NK-92 treated with Interleukin-12 subunit alpha and Interleukin-12 subunit beta, amount 100 ng/mL, for 24 hours (cell line): Measurements from ENCODE around the gene PLRG1.

Source experiments
- DNase-seq: peaks from one replicate; lab custom pipeline; 2025; lab: John Stamatoyannopoulos, UW

The PLRG1 gene

DNA sequence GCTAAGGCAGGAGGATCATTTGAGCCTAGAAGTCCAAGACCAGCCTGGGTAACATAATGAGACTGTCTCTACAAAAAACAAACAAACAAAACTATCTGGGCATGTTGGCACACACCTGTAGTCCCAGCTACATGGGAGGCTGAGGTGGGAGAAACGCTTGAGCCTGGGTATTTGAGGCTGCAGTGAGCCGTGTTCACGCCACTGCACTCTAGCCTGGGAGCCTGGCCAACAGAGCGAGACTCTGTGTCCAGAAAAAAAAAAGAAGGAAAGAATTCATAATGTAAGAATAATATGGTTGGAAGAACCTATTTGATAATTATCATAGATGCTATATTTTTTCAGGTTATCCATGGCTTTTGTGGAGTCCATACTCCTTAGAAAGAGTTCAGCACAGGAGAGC, 32.6 kb downstream of the PLRG1 start:
- no peak for DNase-seq

DNA sequence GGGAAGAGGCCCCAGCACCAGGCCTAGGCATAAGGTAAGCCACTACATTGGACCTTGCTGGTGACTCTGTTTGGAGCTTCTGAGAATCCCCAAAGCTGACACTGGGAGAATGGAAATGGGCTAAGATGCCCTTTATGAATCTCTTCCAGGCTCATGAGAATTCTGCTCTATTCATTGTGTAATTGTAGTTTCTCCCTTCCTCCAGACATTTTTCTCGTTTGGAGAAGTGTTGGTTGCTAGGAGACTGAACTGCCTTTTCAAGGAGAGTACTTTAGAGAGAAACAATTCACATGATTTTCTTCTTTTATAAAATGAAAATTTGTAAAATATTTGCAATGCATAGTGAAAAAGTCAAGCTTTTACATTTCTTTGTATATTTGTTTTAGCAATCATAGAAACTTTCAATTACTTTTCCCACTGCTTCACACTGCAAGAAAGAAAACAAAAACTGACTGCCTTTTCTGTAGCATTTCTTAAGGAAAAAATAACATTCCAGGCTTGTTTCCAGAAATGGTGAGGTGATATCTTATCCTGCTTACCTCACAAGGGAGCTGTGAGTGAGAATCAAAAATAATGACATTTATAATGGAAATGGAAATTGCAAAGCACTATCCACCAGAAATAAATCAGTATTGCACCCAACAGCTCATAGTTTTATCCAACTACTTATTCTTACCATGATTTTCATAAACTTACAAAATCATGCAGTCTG, 33.7 kb downstream of the PLRG1 start:
- DNase-seq, result no peak

DNA sequence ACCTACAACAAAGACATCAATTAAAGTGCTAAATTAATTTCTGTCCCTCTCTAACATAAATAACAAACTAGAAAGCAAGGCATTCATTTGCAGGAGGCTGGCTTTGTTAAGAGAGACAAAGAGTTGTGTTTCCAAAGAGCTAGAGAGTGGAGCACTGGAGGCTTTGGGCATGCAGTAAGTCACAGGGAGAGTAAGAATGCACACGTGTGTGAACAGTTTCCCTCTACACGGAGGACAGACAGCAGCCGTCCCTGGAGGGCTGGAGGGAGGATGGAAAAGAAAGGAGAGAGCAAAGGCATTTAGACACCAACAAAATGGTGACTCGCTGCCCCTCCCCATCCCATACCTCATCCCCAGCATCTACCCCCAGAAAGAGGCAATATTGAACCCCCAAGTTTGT, 38.2 kb downstream of the PLRG1 start:
- DNase-seq, result no peak

DNA sequence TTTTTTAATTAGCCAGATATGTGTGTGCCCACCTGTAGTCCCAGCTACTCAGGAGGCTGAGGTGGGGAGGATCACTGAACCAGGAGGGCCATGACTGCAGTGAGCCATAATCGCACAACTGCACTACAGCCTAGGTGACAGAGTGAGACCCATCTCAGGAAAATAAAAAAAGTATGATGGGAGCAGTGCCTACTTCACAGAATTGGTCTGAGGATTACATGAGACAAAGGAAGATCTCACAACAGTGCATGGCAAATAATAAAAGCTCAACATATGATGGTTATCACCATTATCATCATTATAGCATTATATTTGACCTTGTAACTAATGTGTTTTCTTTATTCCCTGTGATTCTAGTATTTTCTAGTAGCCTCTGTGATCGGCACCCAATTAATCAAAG, 38.7 kb downstream of the PLRG1 start:
- DNase-seq, result no peak

- DNase-seq, result no peak
Observed at GRCh38 chr4:154507156-154507555, 43.0 kb downstream of the PLRG1 start.

DNA sequence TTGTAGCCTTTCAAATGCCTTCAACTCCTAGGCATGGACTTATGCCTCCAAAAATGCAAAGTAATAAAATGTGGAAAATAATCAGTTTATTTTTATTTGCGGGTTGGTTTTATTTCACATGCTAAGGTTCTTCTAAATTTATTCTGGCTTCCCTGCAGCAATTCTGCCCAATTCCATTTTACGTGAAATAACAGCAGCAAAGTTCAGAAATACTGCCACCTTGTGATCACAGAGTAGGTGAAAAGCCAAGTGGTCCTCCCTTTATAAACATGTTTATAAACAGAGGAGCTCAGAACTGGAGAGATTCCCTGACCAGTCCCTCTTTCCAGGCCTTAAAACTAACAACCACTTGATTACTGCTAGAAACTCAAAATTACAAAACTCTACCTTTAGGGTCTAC, 43.9 kb downstream of the PLRG1 start:
- DNase-seq, result no peak

DNA sequence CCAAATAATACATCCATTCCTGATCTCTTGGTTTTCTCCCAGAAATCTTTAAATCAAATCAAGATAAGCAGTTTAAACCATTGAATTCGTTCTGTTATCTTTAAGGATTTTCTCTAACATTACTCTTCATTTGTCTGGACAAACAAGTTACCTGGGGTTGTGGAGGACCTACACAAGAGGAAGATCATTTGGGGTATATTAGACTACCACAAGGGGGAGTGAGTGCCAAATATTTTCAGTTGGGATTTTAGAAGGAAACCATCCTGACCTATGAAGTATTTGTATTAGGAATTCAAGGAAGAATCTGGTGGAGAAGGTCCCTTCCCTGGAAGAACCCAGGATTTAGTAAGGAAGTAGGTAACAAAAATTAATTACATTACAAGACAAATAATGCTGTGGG, 46.6 kb downstream of the PLRG1 start:
- no peak for DNase-seq

- no peak for DNase-seq
Observed at GRCh38 chr4:154502111-154502510, 48.1 kb downstream of the PLRG1 start.

DNA sequence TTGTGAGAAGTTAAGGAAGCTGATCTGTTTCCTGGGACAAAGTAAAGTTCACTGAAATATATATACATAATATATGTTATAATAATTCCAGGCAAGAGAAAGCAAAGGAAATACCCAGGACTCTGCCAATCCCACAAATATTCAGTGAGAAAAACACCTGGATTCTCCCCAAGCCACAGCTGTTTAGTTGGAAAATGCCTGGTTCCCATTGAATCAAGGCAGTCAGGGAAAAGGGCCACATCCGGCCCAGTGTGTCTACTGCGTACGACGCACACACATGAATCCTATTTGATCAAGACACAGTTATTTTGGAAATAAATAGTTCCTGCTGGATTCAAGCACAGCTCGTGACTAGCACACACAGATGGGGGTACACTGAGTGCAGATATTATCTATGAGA, 52.3 kb downstream of the PLRG1 start:
- DNase-seq, result no peak

DNA sequence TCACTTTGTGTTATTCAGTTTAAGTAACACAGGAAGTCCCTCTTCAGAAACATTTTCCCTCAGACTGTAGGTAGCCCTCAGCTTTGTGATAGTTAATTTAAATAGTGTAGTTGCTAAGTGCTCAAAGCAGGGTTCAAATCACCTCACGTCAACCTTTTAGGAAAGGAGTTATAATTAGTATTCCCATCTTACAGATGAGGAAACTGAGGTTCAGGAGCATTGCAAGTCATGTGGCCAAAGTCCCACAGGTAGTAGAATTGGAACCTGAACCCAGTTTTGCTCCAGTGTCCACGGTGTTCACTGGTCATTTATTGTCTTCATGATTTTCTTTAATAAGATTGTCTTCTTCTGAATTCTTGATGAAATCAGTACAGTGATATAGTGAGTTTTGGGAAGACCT, 54.3 kb downstream of the PLRG1 start:
- DNase-seq, result no peak

- no peak for DNase-seq
Observed at GRCh38 chr4:154492288-154492687, 57.9 kb downstream of the PLRG1 start.

- DNase-seq, result no peak
Observed at GRCh38 chr4:154491341-154492271, 58.6 kb downstream of the PLRG1 start, which contains the start of gene DCHS2. TSS of gene DCHS2 (minus strand) at chr4:154491799. CDS start at chr4:154491355, 444 bp downstream.

DNA sequence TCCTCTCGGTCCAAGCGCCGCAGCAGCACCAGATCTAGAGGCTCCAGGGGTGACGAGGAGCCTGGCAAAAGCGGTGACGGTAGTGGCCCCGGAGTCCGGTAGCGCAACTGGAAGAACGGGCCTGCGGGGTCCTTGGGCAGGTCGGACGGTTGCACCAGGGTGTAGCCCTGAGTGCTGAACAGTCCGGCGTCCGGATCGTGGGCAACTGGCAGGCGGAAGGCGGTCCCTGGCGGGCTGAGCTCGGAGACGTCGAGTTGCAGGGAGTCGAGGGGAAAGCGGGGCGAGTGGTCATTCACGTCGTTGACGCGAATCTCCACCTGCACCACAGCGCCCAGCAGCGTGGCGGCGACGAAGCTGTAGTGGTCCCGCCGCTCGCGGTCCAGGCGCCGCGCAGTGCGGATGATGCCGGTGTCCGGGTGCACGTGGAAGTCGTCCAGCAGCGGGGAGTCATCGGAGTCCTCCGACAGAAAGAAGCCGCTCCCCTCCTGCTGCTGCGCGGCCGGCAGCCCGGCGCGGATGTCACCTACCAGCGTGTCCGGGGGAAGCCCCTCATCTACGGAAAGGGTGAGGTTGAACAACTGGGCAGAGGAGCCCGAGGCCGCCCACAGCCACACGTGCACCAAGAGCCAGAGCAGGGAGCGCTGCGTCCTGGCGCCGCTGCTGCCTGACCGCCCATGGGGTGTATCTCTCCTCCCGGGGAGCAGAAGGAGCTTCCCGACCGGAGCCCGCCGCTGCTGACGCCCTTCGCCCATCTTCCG, 59.4 kb downstream of the PLRG1 start:
- DNase-seq, result no peak

DNA sequence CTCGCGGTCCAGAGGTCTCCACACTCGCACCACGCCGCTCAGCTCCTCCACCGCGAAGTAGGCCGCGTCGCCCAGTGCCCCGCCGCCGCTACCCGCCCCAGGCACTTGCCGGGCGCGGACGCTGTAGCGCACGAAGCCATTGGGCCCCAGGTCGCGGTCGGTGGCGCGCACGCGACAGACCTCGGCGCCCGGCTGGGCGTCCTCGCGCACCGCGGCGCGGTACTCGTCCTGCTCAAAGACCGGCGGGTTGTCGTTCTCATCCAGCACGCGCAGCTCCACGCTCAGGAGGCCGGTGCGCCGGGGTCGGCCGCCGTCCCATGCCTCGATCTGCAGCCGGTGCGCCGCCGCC, 60.0 kb downstream of the PLRG1 start:
- no peak for DNase-seq

GRCh38 chr4:154489558-154490233, 60.5 kb downstream of the PLRG1 start:
- DNase-seq, result no peak

- DNase-seq, result no peak
Observed at GRCh38 chr4:154487145-154487544, 63.1 kb downstream of the PLRG1 start.

GRCh38 chr4:154485127-154485773, 65.0 kb downstream of the PLRG1 start:
- DNase-seq, result no peak
